Measurements from ENCODE around the gene MMP14. TPM values are rescaled to one million over a fixed set of nuclear protein-coding genes. Genes with fewer than 3 reads are reported as not detected.
"Not testable (repeated sequence)": the region's sequence is repeated elsewhere in the genome, so short reads cannot be mapped to it uniquely, and the experiment has no call there.

Gene MMP14
- total RNA-seq, 1 donor: 580 TPM

DNA sequence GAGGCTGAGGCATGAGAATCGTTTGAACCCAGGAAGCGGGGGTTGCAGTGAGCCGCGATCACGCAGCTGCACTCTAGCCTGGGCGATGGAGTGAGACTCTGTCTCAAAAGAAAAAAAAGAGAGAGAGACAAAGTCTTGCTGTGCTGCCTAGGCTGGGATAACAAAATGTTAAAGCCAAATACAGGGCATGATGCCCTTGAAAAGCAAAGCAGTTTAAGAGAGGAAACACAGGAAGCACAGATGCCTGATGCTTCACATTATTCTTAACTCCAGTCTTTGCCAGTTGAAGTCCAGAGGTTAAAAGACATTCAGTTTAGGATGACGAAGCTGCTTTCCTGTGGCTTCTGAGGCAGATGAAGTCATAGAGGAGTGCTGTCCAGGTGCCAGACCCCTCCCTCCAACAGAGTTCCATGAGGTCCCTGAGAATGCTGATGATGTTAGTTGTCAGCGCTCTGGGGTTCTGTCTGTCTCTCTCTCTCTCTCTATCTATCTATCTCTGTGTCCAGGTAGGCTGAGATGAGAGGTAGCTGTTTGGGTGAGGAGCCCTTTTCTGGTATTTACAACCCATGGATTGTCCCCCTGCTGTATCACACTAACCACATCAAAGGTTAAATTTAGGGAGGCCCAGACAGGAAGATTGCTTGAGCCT is 11.6 kb upstream of the MMP14 start:
- peak overlapping the region; percentile 86 for H3K27ac ChIP-seq (ENCODE audit: low read depth, low read length)
- no peaks in the 10 kb centered on the region for H3K9me3 ChIP-seq (ENCODE audit: low read depth, low read length)
- H4K20me1 ChIP-seq (ENCODE audit: insufficient read depth, low read length): no peaks in the 10 kb centered on the region
- TF ChIP-seq, protein P1, sequence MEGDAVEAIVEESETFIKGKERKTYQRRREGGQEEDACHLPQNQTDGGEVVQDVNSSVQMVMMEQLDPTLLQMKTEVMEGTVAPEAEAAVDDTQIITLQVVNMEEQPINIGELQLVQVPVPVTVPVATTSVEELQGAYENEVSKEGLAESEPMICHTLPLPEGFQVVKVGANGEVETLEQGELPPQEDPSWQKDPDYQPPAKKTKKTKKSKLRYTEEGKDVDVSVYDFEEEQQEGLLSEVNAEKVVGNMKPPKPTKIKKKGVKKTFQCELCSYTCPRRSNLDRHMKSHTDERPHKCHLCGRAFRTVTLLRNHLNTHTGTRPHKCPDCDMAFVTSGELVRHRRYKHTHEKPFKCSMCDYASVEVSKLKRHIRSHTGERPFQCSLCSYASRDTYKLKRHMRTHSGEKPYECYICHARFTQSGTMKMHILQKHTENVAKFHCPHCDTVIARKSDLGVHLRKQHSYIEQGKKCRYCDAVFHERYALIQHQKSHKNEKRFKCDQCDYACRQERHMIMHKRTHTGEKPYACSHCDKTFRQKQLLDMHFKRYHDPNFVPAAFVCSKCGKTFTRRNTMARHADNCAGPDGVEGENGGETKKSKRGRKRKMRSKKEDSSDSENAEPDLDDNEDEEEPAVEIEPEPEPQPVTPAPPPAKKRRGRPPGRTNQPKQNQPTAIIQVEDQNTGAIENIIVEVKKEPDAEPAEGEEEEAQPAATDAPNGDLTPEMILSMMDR (IDR thresholded peaks at IDR 0.05; ENCODE audit: extremely low read depth, low read depth, low read length): no peak
- H3K4me2 ChIP-seq (ENCODE audit: insufficient read depth, low read length): peak overlapping the region; percentile 49
- H2AFZ ChIP-seq (ENCODE audit: low read length): peak overlapping the region; percentile 36
- H3K4me1 ChIP-seq (ENCODE audit: insufficient read depth, low read length): peaks cover 20% of the 10 kb centered on the region
- H3K79me2 ChIP-seq (ENCODE audit: insufficient read depth, low read length): peaks cover 2% of the 10 kb centered on the region
- H3K27me3 ChIP-seq (ENCODE audit: insufficient read depth, low read length): no peaks in the 10 kb centered on the region
- no peak overlapping the region for H3K4me3 ChIP-seq (ENCODE audit: insufficient read depth, low read length)
- DNase-seq (ENCODE audit: insufficient read length, low spot score, missing footprints): peak; percentile 95
- H3K36me3 ChIP-seq (ENCODE audit: insufficient read depth, low read length): no peaks in the 10 kb centered on the region

DNA sequence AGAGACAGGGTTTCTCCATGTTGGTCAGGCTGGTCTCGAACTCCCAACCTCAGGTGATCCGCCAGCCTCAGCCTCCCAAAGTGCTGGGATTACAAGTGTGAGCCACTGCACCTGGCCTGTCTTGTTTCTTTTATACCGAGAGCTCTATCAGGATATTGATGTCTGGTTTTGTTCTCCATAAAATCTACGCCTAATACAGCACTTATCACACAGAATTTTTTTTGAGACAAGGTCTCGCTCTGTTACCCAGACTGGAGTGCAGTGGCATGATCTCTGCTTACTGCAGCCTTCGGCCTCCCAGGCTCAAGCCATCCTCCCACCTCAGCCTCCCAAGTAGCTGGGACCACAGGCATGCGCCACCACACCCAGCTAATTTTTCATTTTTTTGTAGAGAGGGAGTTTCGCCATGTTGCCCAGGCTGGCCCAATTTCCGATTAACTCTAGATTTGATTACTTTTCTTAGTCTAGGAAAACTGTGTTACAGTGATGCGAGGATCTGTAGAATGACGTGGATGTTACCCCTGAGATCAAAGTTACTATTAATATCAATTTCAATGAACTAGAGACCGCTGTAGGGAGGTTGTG is 7.2 kb upstream of the MMP14 start:
- H3K9me3 ChIP-seq (ENCODE audit: low read depth, low read length); DNase-seq (ENCODE audit: insufficient read length, low spot score, missing footprints); H4K20me1 ChIP-seq (ENCODE audit: insufficient read depth, low read length); H3K27me3 ChIP-seq (ENCODE audit: insufficient read depth, low read length): not testable (repeated sequence)
- H3K36me3 ChIP-seq (ENCODE audit: insufficient read depth, low read length): peaks cover 21% of the 10 kb centered on the region
- H2AFZ ChIP-seq (ENCODE audit: low read length): peak overlapping the region; percentile 80
- H3K4me3 ChIP-seq (ENCODE audit: insufficient read depth, low read length): peak overlapping the region; percentile 86
- H3K4me2 ChIP-seq (ENCODE audit: insufficient read depth, low read length): peak overlapping the region; percentile 91
- H3K79me2 ChIP-seq (ENCODE audit: insufficient read depth, low read length): peaks cover 24% of the 10 kb centered on the region
- H3K4me1 ChIP-seq (ENCODE audit: insufficient read depth, low read length): peaks cover 19% of the 10 kb centered on the region
- peak overlapping the region; percentile 50 for H3K27ac ChIP-seq (ENCODE audit: low read depth, low read length)

DNA sequence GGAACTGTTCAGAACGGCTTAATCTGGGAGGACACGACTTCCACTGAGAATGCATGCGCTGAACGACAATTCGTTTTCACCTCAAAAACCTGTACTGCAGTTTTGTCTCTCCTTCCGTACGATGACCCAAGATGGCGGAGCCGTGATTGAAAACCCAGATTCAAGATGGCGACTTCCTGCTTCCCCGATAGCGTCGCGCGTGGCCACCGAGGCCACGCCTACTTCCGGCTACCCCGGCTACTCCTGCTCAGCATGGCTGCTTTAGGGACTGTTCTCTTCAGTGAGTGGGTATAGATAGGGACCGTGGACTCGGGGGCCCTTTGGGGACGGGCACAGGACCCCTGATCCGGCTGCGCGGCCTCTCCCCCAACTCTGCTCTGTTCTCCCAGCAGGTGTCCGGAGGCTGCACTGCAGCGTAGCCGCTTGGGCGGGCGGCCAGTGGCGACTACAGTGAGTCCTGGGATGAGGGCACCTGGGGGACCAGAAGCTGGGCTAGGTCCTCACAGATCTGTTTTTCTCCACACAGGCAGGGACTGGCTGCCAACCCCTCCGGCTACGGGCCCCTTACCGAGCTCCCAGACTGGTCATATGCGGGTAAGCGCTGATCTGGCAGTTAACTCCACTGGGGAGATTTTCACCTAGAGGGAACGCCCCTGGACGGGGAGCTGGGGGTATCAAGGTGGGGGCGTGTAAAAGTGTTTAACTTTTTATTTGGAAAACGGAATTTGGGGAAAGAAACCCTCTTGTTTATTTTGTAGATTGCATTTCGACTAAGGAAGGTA is 6.5 kb upstream of the MMP14 start, which contains the start of gene MRPL52:
TSS of gene MRPL52 (plus strand) at position 227 of the 782 bp plus-strand sequence. CDS start at position 253, 26 bp downstream.
- peak; percentile 95 for DNase-seq (ENCODE audit: insufficient read length, low spot score, missing footprints)
- TF ChIP-seq, protein P1 (IDR thresholded peaks at IDR 0.05; ENCODE audit: extremely low read depth, low read depth, low read length): no peak
- Histone ChIP-seq H3K27me3 (ENCODE audit: insufficient read depth, low read length) (no peaks in the 10 kb centered on the region), H3K4me1 (ENCODE audit: insufficient read depth, low read length) (peaks cover 12% of the 10 kb centered on the region), H3K9me3 (ENCODE audit: low read depth, low read length) (no peaks in the 10 kb centered on the region), H4K20me1 (ENCODE audit: insufficient read depth, low read length) (no peaks in the 10 kb centered on the region), H3K4me3 (ENCODE audit: insufficient read depth, low read length) (peak within 1 kb of the TSS; percentile 86), H3K27ac (ENCODE audit: low read depth, low read length) (peak within 1 kb of the TSS; percentile 50), H3K36me3 (ENCODE audit: insufficient read depth, low read length) (peaks cover 26% of the 10 kb centered on the region), H2AFZ (ENCODE audit: low read length) (peak within 1 kb of the TSS; percentile 80), H3K4me2 (ENCODE audit: insufficient read depth, low read length) (peak within 1 kb of the TSS; percentile 91), H3K79me2 (ENCODE audit: insufficient read depth, low read length) (peaks cover 24% of the 10 kb centered on the region)

DNA sequence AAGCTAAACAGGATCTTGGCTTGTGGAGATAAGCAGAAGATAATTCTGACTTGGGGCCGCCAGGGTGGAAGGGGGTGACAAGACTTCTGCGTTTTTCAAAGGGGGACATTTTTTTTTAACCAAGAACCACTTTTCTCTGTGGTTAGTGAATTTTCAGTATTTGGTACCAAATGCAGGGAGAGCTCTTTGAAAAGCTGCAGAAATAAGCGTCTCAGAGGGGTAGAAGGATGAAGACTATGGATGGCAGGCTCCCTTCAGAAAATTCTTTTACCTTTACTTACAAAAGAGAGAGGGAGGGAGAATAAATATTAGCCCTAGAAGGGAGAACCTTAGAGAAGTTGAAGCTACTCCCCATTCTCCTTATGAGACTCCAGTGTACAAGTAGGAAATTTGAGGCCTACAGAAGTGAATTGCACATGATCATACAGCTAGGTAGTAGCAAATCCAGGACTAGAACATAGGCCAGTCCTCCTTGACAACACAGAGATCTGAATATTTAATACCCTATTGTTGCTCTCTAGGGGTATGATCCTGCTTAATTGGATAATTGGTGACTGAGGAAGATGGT is 5.9 kb upstream of the MMP14 start:
- Histone ChIP-seq H3K27ac (ENCODE audit: low read depth, low read length) (peak overlapping the region; percentile 50), H3K4me2 (ENCODE audit: insufficient read depth, low read length) (peak overlapping the region; percentile 91)

More for the DNA sequence above, 5.9 kb upstream of the MMP14 start:
- Histone ChIP-seq H3K4me3 (ENCODE audit: insufficient read depth, low read length) (peak overlapping the region; percentile 86), H3K79me2 (ENCODE audit: insufficient read depth, low read length) (peaks cover 24% of the 10 kb centered on the region), H3K9me3 (ENCODE audit: low read depth, low read length) (no peaks in the 10 kb centered on the region), H4K20me1 (ENCODE audit: insufficient read depth, low read length) (no peaks in the 10 kb centered on the region), H2AFZ (ENCODE audit: low read length) (peak overlapping the region; percentile 80), H3K27me3 (ENCODE audit: insufficient read depth, low read length) (no peaks in the 10 kb centered on the region), H3K36me3 (ENCODE audit: insufficient read depth, low read length) (peaks cover 26% of the 10 kb centered on the region), H3K4me1 (ENCODE audit: insufficient read depth, low read length) (peaks cover 9% of the 10 kb centered on the region)
- DNase-seq (ENCODE audit: insufficient read length, low spot score, missing footprints): peak; percentile 69
- TF ChIP-seq, protein P1 (IDR thresholded peaks at IDR 0.05; ENCODE audit: extremely low read depth, low read depth, low read length): no peak

All from osteoblast (primary cell).